Tibial nerve (tissue), 3 donors: ENCODE results near the gene DAND5.

Experiments
- CTCF ChIP-seq, 5 experiments: fragments of 200-600 bp in 3 of 5; fragments of 450-650 bp in 2 of 5; sonication (generic) in 3 of 5; IDR thresholded peaks; one replicate each; pipeline ENCODE4 v1.5.1; 2016 to 2019; ENCODE audit warnings: antibody characterized with exemption in 5 of 5, mild to moderate bottlenecking in 3 of 5, moderate library complexity in 2 of 5
- POLR2A ChIP-seq, 2 donors: fragments of 450-650 bp; IDR thresholded peaks; one replicate each; pipeline ENCODE4 v1.6.1; 2017; ENCODE audit warnings: antibody characterized with exemption in 2 of 2, mild to moderate bottlenecking in 2 of 2, moderate library complexity in 2 of 2

- TF ChIP-seq CTCF (IDR thresholded peaks at IDR 0.05) (no peak), POLR2A (IDR thresholded peaks at IDR 0.05) (no peak)
Observed at GRCh38 chr19:12984683-12985048, 15.3 kb downstream of the DAND5 start.
